ENCODE measurements around the gene RNASEH2B.

RNASEH2B gene

GRCh38 chr13:50927701-50928100, 18.1 kb downstream of the RNASEH2B start:
- no peak overlapping the region for H3K4me3 ChIP-seq (replicated peaks; ENCODE audit: insufficient read depth, low read length)
- H3K27ac ChIP-seq (replicated peaks): peak overlapping the region; percentile 34
- DNase-seq (ENCODE audit: low read depth in 1 of 2, low spot score in 1 of 2): no peak
- H3K27me3 ChIP-seq (ENCODE audit: insufficient read depth, poor library complexity, severe bottlenecking): no peaks in the 10 kb centered on the region
- TF ChIP-seq CTCF (IDR thresholded peaks at IDR 0.05; ENCODE audit: insufficient read depth, low read length) (no peak), GABPA (IDR thresholded peaks at IDR 0.05; ENCODE audit: low read depth) (no peak), SPI1 (IDR thresholded peaks at IDR 0.05; ENCODE audit: borderline replicate concordance, low read depth) (no peak), REST (IDR thresholded peaks at IDR 0.05; ENCODE audit: insufficient replicate concordance, low read depth) (no peak), POLR2AphosphoS5 (IDR thresholded peaks at IDR 0.05; ENCODE audit: low read depth) (no peak)

- no peaks in the 10 kb centered on the region for H3K27me3 ChIP-seq (ENCODE audit: insufficient read depth, poor library complexity, severe bottlenecking)
- no peak for DNase-seq (ENCODE audit: low read depth in 1 of 2, low spot score in 1 of 2)
- H3K27ac ChIP-seq (replicated peaks): peak overlapping the region; percentile 34
- H3K4me3 ChIP-seq (replicated peaks; ENCODE audit: insufficient read depth, low read length): no peak overlapping the region
- TF ChIP-seq SPI1 (IDR thresholded peaks at IDR 0.05; ENCODE audit: borderline replicate concordance, low read depth): no peak
- TF ChIP-seq GABPA (IDR thresholded peaks at IDR 0.05; ENCODE audit: low read depth): no peak
- no peak for TF ChIP-seq CTCF (IDR thresholded peaks at IDR 0.05; ENCODE audit: insufficient read depth, low read length)
- TF ChIP-seq REST (IDR thresholded peaks at IDR 0.05; ENCODE audit: insufficient replicate concordance, low read depth): no peak
- TF ChIP-seq POLR2AphosphoS5 (IDR thresholded peaks at IDR 0.05; ENCODE audit: low read depth): no peak
These were observed 18.5 kb downstream of the RNASEH2B start for GRCh38 chr13:50928102-50928501.

- Histone ChIP-seq H3K27me3 (ENCODE audit: insufficient read depth, poor library complexity, severe bottlenecking) (no peaks in the 10 kb centered on the region), H3K27ac (replicated peaks) (peak overlapping the region; percentile 34), H3K4me3 (replicated peaks; ENCODE audit: insufficient read depth, low read length) (no peak overlapping the region)
- no peak for DNase-seq (ENCODE audit: low read depth in 1 of 2, low spot score in 1 of 2)
- TF ChIP-seq SPI1 (IDR thresholded peaks at IDR 0.05; ENCODE audit: borderline replicate concordance, low read depth): no peak
- TF ChIP-seq CTCF (IDR thresholded peaks at IDR 0.05; ENCODE audit: insufficient read depth, low read length): no peak
- no peak for TF ChIP-seq POLR2AphosphoS5 (IDR thresholded peaks at IDR 0.05; ENCODE audit: low read depth)
- no peak for TF ChIP-seq REST (IDR thresholded peaks at IDR 0.05; ENCODE audit: insufficient replicate concordance, low read depth)
- no peak for TF ChIP-seq GABPA (IDR thresholded peaks at IDR 0.05; ENCODE audit: low read depth)
These were observed 19.3 kb downstream of the RNASEH2B start for GRCh38 chr13:50928659-50929462.

Data from HL-60 (cell line).